Erythroblast (primary cell): ENCODE results near the gene ST6GALNAC3.

Source experiments
- GATA1 ChIP-seq: IDR thresholded peaks from 2 replicates; pipeline ENCODE4 v1.6.1; 2011; ENCODE audit warnings: low read depth, mild to moderate bottlenecking, control low read depth, low read length, moderate library complexity
- POLR2A ChIP-seq: IDR thresholded peaks from 2 replicates; pipeline ENCODE4 v1.6.1; 2011; ENCODE audit warnings: mild to moderate bottlenecking, low read length

DNA sequence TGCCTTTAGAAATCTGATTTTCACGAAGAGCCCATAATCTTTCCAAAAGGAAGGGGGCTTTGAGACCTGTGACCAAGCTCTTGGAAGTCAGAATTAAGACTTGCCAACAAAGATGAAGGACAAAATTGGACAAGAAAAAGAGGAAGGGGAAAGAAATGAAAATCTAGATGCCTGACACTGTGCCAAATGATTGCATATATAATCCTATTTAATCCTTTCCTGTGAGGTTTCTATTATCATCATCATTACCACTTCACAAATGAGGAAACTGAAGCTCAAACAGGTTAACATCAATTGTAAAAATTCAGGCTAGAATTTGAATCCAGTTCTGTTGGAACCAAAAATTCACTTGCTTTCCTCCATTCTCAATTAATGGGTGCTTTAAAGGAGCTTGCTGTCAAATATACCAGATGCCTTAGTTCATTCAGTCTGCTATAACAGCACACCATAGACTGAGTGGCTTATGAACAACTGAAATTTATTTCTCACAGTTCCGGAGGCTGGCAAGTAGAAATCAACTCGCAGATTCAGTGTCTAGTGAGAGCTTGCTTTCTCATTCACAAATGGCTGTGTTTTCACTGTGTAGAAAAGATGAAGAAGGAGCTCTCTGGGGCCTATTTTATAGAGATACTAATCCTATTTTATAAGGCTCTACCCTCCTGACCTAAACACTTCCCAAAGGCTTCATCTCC lies 595.2 kb downstream of the ST6GALNAC3 start:
- no peak for TF ChIP-seq POLR2A
- TF ChIP-seq GATA1 = no peak
